GM12878 (cell line): Measurements from ENCODE around the gene WNT9A. TPM values are rescaled to one million over a fixed set of nuclear protein-coding genes. Genes with fewer than 3 reads are reported as not detected.

Experiments
- ATAC-seq: fragments of 200-7000 bp; cut with Tn5 transposase; 3 replicates; pipeline ENCODE4 v1.9.1; 2020; ENCODE audit warnings: mild to moderate bottlenecking, moderate library complexity
- BruUV-seq: library from RNA; stranded (reverse); fragments of 400-500 nt; replicated peaks from 2 replicates; lab custom pipeline; 2021; lab: Mats Ljungman, UMichigan
- CTCF ChIA-PET: fragments of 300-600 bp; sonication (Branson Sonifier 250); formaldehyde crosslinking; extraction: SDS; loops from one replicate; lab custom pipeline; 2021; ENCODE audit warnings: inconsistent platforms; lab: Yijun Ruan, JAX
- POLR2A ChIA-PET: fragments of 350-600 bp; formaldehyde crosslinking; extraction: SDS; loops from one replicate; lab custom pipeline; 2021; ENCODE audit warnings: inconsistent platforms; lab: Charles Lee
- RAD21 ChIA-PET: fragments of 300-600 bp; sonication (Branson Sonifier 250); formaldehyde crosslinking; loops from one replicate; lab custom pipeline; 2023; ENCODE audit warnings: antibody characterized with exemption; ENCODE audit not compliant: unreplicated experiment; lab: Charles Lee
- SMC1A ChIA-PET: fragments of 300-600 bp; sonication (Branson Sonifier 250); formaldehyde crosslinking; loops from one replicate; lab custom pipeline; 2023; ENCODE audit not compliant: unreplicated experiment, uncharacterized antibody; lab: Charles Lee
- DNase-seq: peaks from one replicate; pipeline ENCODE4 v3.0.0-alpha.2; 2011; ENCODE audit warnings: low read depth, low spot score
- FAIRE-seq: peaks from 3 replicates; lab custom pipeline; 2011; peaks lifted over from hg19 to GRCh38; lab: Jason Lieb, UNC
- H2AFZ ChIP-seq: 2 replicates; pipeline ENCODE4 v1.6.0; 2011; ENCODE audit warnings: low read depth, low read length, control low read depth; ENCODE audit not compliant: control insufficient read depth
- H3K27ac ChIP-seq: 2 replicates; pipeline ENCODE4 v1.5.1; 2011; ENCODE audit warnings: control low read depth; ENCODE audit not compliant: control insufficient read depth, insufficient read depth
- H3K27me3 ChIP-seq, 2 experiments: replicated peaks in 1 of 2; 2 replicates each; pipeline versions ENCODE4 v1.6.0 to v1.6.1; 2011; ENCODE audit warnings: low read length in 1 of 2; ENCODE audit not compliant: control insufficient read depth in 2 of 2, insufficient read depth in 2 of 2
- H3K36me3 ChIP-seq, 2 experiments: 2 replicates each; pipeline ENCODE4 v1.5.1; 2011; ENCODE audit warnings: low read length in 1 of 2; ENCODE audit not compliant: control insufficient read depth in 2 of 2, insufficient read depth in 2 of 2
- H3K4me1 ChIP-seq: 2 replicates; pipeline ENCODE4 v1.6.1; 2011; ENCODE audit warnings: mild to moderate bottlenecking, low read length, moderate library complexity, mixed read lengths; ENCODE audit not compliant: control insufficient read depth, insufficient read depth
- H3K4me2 ChIP-seq: 2 replicates; pipeline ENCODE4 v1.6.0; 2011; ENCODE audit warnings: control low read depth; ENCODE audit not compliant: control insufficient read depth, insufficient read depth
- H3K4me3 ChIP-seq: fragments of 200-600 bp; sonication (generic); 2 replicates; pipeline ENCODE4 v1.5.1; 2016
- H3K79me2 ChIP-seq: 2 replicates; pipeline ENCODE4 v1.6.0; 2011; ENCODE audit warnings: low read length; ENCODE audit not compliant: control insufficient read depth, insufficient read depth
- H3K9ac ChIP-seq: 2 replicates; pipeline ENCODE4 v1.8.0; 2011; ENCODE audit warnings: low read length, control low read depth, mixed read lengths; ENCODE audit not compliant: control insufficient read depth, insufficient read depth
- H3K9me3 ChIP-seq: replicated peaks from 3 replicates; pipeline ENCODE4 v1.5.1; 2011; ENCODE audit warnings: mild to moderate bottlenecking, low read length; ENCODE audit not compliant: control insufficient read depth, insufficient read depth
- H4K20me1 ChIP-seq: 2 replicates; pipeline ENCODE4 v1.6.0; 2011; ENCODE audit not compliant: control insufficient read depth, insufficient read depth
- HCFC1 ChIP-seq: fragments of 150-350 bp; IDR thresholded peaks from 2 replicates; pipeline ENCODE4 v1.6.1; 2014; ENCODE audit warnings: low read length
- KAT2A ChIP-seq: conservative IDR thresholded peaks from 2 replicates; pipeline ENCODE4 v1.6.1; 2011; ENCODE audit warnings: low read depth, low read length; ENCODE audit not compliant: control insufficient read depth
- SPI1 ChIP-seq: IDR thresholded peaks from 2 replicates; pipeline ENCODE4 v1.6.1; 2011; ENCODE audit warnings: low read depth, mild to moderate bottlenecking, low read length, moderate library complexity, borderline replicate concordance; ENCODE audit not compliant: insufficient read depth
- WGBS: methylation state at CpG from one replicate; pipeline ENCODE4 v1.1.6; 2016; ENCODE audit warnings: low lambda C conversion rate; ENCODE audit not compliant: insufficient replicate concordance, insufficient coverage; ENCODE audit errors: missing lambda C conversion rate; 5-methylcytosine and 5-hydroxymethylcytosine counted together
- in situ Hi-C: fragments of 300-500 bp; cut with MboI; formaldehyde crosslinking; loops from 9 replicates; pipeline ENCODE4 v1.14.3; 2018; ENCODE audit warnings: mixed read lengths
- intact Hi-C: fragments of 100-400 bp; cut with micrococcal nuclease; formaldehyde crosslinking; loops from one replicate; pipeline ENCODE4 v1.14.2; 2022; ENCODE audit not compliant: unreplicated experiment
- polyA plus RNA-seq, 11 experiments: library from polyadenylated mRNA; depleted of rRNA in 4 of 11; unstranded in 6 of 11; stranded (reverse) in 5 of 11; fragments of >200 nt; fragmentation: Nextera tagmentation in 4 of 11; fragmentation: Illumina TruSeq in 1 of 11; extraction: Ambion mirVana in 4 of 11; extraction: Trizol in 1 of 11; gene quantifications; 1 replicate in 1 of 11; 2 replicates in 10 of 11; pipeline versions ENCODE4 v1.2.1 to v1.2.3, GENCODE V29; 2011 to 2016; ENCODE audit warnings: inconsistent platforms in 2 of 11, missing spikeins in 2 of 11, low read depth in 1 of 11
- total RNA-seq, 4 experiments: library from RNA; depleted of rRNA in 3 of 4; stranded (reverse); fragments of >200 nt in 3 of 4; fragmentation: Illumina TruSeq in 1 of 4; extraction: Trizol in 1 of 4; gene quantifications; 2 replicates each; pipeline versions ENCODE4 v1.2.1 to v1.2.3, GENCODE V29; 2013 to 2021
- TF ChIP-seq, protein P1 (sequence below): IDR thresholded peaks from 2 replicates; pipeline ENCODE4 v1.6.1; 2012; ENCODE audit warnings: mild to moderate bottlenecking, low read depth, low read length

The WNT9A gene
- total and polyA plus RNA-seq, 10 of the 15 experiments (the other 5 are each of a cell fraction or from before 2014, with no cell fraction given): not detected

- TF ChIP-seq SPI1: no peak
- TF ChIP-seq HCFC1: no peak
- TF ChIP-seq, all 136 proteins: peak for 0
Measured at GRCh38 chr1:227944931-227945890, 2.5 kb downstream of the WNT9A start (continued).

- ATAC-seq (no peak), DNase-seq (no peak), FAIRE-seq (no peak)
- RAD21 ChIA-PET: no interaction called here
- 46% methylated on average over 24 of the region's 24 CpGs for WGBS
- Histone ChIP-seq H3K4me2 (no peak overlapping the region), H3K9me3 (no peaks in the 10 kb centered on the region), H2AFZ (no peak overlapping the region), H3K4me1 (no peaks in the 10 kb centered on the region), H3K4me3 (no peak overlapping the region), H3K27ac (no peak overlapping the region), H3K79me2 (no peaks in the 10 kb centered on the region), H3K36me3 (no peaks in the 10 kb centered on the region), H3K9ac (no peak overlapping the region), H4K20me1 (no peaks in the 10 kb centered on the region), H3K27me3 (peaks cover 7 to 10% of the 10 kb centered on the region in 2 experiments)
- intact Hi-C loops (loop anchor here (10.0 kb wide), 1 partner anchor 400 kb away; no protein-coding TSS in a partner anchor), in situ Hi-C loops (no loop called here)
- POLR2A ChIA-PET: no interaction called here
- TF ChIP-seq, protein P1, sequence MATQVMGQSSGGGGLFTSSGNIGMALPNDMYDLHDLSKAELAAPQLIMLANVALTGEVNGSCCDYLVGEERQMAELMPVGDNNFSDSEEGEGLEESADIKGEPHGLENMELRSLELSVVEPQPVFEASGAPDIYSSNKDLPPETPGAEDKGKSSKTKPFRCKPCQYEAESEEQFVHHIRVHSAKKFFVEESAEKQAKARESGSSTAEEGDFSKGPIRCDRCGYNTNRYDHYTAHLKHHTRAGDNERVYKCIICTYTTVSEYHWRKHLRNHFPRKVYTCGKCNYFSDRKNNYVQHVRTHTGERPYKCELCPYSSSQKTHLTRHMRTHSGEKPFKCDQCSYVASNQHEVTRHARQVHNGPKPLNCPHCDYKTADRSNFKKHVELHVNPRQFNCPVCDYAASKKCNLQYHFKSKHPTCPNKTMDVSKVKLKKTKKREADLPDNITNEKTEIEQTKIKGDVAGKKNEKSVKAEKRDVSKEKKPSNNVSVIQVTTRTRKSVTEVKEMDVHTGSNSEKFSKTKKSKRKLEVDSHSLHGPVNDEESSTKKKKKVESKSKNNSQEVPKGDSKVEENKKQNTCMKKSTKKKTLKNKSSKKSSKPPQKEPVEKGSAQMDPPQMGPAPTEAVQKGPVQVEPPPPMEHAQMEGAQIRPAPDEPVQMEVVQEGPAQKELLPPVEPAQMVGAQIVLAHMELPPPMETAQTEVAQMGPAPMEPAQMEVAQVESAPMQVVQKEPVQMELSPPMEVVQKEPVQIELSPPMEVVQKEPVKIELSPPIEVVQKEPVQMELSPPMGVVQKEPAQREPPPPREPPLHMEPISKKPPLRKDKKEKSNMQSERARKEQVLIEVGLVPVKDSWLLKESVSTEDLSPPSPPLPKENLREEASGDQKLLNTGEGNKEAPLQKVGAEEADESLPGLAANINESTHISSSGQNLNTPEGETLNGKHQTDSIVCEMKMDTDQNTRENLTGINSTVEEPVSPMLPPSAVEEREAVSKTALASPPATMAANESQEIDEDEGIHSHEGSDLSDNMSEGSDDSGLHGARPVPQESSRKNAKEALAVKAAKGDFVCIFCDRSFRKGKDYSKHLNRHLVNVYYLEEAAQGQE: no peak
- TF ChIP-seq KAT2A: no peak
- TF ChIP-seq SPI1: no peak
- CTCF ChIA-PET: no interaction called here
- SMC1A ChIA-PET: no interaction called here
- no TSS peak for BruUV-seq
Measured at GRCh38 chr1:227944090-227944930, 3.4 kb downstream of the WNT9A start.
